C1 segment of cervical spinal cord (tissue), 14 donors: Measurements from ENCODE around the gene E2F2.
"Not testable (repeated sequence)": the region's sequence is repeated elsewhere in the genome, so short reads cannot be mapped to it uniquely, and the experiment has no call there.

Experiments
- DNase-seq, 14 donors: peaks; one replicate each; lab custom pipeline; 2025; lab: John Stamatoyannopoulos, UW

E2F2 gene

DNA sequence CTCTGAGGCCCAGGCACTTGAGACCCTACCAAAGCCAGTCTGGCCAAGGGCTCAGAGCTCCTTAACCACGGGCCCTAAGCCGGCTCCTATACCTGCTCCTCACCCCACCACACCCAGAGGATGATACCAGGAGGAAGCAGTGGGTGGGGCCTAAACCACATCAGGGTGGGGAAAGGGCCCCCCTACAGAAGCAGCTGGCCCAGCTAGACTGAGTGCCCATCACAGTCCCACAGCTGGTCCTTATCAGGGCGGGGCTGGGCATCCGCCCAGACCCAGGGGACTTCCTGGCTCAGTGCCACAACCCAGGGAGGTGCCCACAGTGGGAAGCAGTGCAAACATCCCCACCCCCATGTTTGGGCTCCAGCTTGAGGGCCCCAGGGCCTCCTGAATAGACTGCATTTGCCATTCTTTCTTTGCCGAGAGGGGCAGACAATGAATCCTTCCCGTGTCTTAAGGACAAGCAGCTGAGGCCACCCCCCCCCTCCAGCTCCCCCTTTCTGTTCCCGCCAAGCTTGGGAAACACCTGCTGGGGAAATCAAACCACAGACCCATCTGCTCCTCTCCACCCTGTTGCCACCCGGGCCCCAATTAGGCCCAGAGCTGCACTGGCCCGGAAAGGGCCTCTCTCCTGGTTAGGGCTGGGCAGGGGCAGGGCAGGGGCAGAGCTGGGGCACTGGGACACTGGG, 6.2 kb downstream of the E2F2 start:
- no peak for DNase-seq

DNA sequence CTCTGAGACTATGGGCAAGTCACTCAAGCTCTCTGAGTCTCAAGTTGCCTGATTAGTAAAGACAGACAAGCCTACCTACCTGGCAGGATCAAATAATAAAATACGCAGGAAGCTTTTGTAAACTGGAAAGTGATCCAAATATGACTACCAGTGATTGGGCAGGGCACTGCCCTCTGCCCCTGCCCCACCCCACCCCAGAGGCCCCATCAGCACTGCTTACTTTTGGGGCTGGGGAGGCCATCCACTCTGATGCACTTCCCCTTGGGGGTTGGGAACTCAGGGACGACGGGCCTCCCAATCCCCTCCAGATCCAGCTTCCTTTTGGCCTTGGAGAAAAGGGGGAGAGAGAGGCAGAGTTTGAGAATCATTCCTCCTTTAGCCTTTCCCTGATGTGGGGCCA, 6.9 kb downstream of the E2F2 start:
- no peak for DNase-seq

DNA sequence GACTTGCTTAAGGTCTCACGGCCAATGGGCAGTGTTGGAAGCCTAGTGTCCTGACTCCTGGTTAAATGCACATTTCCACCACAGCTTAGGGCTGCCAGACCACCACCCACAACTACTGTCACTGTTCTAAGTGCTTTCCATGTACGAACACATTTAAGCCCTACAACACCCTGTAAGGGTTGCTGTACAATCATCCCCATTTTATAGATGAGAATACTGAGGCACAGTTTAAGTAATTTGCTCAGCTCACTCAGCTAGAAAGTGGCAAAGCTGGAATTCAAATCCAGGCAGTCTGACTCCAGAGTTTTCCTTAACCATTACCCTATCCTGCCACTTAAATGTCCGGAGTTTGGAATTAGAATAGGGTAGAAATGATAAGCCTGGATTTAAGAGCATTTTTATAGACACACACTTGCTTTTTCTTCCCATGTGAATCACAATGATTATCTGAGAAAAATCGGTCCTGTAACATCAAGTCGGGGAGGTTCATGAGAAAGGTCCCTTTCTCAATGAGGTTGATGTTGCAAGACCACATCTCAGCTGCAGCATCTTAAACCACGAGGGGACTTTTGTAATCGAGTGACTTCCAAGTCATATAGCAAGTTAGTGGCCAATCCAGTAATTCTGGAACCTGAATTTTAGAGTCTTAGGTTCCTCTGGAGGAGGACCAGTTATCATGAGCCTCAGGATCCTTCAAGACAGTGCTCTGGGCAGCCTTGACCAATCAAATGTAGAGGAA, 8.6 kb downstream of the E2F2 start:
- DNase-seq = no peak

DNA sequence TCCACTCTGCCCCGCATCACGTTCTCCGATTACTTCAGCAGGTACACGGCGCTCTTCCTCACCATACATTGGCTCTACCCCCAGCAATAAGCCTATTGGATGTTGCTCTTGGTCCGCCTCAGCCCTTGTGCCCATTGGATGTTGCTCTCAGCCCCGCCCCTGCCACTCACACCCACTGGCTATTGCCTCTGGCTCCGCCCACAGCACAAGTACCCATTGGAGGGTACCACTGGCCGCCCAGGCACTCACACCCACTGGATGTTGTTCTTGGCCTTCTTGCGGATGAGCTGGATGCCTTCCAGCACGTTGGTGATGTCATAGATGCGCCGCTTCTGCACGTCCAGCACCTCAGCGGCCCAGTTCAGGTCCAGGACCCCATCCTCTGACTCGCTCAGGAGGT, 9.4 kb downstream of the E2F2 start:
- DNase-seq = no peak

DNA sequence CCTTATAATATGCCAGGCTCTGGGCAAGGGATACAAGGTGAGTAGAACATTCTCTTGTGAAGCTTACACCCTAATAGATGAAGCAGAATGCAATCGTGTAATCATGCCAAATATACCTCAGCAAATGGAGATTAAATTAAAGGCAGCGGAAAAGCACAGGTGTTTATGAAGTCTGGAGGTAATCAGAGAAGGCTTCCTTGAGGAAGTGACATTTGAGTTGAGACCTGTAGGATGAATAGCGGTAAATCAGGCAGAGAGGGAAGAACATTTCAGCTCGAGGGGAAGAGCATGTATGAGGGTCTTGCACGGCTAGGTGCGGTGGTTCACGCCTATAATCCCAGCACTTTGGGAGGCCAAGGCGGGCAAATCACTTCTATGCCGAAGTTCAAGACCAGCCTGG, 13.5 kb downstream of the E2F2 start:
- no peak for DNase-seq

DNA sequence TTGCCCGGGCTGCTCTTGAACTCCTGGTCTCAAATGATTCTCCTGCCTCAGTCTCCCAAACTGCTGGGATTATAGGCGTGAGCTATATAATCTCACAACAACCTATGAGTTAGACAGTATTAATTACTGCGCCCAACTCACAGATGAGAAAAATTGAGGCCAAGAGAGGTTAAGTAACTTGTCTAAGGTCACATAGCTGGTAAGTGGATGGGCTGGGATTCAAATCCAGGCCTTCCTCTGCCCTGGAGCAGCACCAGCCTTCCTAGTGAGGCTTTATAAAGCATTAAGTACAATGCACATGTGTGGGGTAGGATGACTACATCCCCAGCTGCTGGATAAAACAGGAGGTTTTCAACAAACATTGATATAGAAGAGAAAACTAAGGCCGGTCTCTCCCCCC, 15.1 kb downstream of the E2F2 start:
- no peak for DNase-seq

DNA sequence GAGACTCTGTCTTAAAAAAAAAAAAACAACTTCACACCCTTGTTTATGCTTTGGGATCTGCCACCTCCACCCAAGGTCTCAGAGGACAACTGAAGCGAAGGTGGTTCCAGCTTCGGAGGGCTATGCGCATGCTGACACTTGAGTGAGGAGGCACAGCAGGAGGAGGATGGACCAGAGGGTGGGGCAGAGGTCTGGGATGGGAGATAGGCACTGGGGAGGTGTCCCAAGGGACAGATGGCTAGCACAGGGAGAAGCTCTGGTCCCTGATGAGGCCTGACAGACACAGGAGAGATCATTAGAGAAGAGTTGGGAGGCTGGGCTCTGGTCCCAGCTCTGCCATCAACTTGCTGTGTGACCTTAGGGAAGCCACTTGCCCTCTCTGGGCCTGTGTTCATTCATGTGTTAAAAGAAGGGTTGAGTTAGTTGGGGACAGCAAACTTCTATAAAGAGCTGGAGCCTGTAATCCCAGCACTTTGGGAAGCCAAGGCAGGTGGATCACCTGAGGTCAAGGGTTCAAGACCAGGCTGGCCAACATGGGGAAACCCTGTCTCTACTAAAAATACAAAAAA, 16.8 kb downstream of the E2F2 start:
- no peak for DNase-seq

DNA sequence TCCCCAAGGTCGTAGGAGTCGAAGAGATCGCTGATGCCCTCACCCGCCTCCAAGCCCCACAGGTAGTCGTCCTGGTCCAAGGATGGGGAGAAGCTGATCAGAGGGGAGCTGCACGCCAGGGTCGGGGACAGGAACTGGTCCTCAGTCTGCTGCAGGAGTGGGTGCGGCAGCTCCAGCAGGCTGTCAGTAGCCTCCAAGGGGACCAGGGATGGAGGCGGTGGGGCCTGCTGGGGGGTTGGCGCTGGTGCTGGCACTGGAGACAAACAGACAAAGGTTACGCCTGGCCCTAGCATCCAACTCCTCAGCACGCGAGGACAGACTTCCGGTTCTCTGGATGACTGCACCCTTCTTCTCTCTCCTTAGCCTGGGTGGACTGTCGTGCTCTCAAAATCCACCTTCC, 21.1 kb downstream of the E2F2 start:
- no peak for DNase-seq

DNA sequence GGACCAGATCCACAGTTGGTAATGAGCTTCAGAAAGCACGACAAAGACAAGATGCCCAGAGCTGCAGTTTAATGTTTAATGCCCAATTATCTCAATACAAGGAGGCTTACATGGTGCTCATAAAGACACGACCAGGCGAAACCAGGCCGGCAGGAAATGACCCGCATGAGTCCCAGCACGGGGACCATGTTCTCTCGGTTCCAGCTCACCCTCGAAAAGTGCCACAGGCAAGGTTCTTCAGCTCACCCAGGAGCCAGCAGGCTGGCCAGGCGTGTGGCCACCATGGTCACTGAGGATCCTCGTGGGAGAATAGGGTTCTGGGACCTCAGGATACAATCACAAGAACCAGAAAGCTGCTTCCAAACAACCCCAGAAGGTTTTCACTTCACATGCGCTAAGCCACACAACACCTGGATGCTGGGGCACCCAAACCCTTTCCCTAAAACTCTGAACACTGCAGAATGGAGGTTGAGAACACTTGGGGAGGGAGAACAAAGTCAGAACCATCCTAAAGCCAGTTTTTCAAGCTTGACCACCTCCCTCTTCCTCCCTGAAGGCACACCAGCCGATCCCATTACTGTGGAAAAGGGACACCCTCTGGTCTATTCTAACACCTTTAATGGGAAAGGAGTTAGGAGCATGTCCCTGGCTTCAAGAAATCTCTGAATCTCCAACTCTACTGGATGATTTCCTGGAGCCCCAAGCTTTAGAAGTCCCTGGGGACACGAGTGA, 24.5 kb downstream of the E2F2 start:
- DNase-seq = no peak

DNA sequence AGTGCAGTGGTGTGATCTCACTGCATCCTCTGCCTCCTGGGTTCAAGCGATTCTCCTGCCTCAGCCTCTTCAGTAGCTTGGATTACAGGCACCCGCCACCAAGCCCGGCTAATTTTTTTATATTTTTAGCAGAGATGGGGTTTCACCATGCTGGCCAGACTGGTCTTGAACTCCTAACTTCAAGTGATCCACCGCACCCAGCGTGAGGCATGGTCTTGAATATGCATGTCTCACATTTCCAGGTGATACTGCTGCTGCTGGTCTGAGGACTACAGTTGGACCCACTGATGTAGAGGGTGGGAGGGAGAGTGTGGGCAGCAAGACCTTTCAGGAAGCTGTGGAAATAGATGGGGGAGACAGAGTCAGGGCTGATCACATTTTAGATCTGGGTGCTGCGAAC, 25.2 kb downstream of the E2F2 start:
- DNase-seq = no peak

DNA sequence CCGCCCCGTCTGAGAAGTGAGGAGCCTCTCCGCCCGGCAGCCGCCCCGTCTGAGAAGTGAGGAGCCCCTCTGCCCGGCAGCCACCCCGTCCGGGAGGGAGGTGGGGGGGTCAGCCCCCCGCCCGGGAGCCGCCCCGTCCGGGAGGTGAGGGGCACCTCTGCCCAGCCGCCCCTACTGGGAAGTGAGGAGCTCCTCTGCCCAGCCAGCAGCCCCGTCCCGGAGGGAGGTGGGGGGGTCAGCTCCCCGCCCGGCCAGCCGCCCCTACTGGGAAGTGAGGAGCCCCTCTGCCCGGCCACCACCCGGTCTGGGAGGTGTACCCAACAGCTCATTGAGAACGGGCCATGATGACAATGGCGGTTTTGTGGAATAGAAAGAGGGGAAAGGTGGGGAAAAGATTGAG, 26.9 kb downstream of the E2F2 start:
- not testable (repeated sequence) for DNase-seq

DNA sequence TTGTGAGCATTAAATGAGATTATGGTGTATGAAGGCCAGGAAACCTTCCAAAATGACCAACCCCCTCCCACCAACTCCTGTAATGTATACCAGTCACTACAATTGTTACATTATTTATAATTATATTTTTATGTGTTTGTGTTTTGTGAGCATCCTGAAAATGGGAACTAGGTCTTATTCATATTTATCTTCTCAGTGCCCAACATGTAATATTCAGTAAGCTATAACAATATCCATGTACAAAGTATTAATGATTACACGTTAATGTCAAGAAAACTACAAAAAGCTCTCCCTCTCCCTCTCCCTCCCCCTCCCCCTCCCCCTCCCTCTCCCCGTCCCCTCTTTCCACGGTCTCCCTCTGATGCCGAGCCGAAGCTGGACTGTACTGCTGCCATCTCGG, 28.1 kb downstream of the E2F2 start:
- DNase-seq = no peak

DNA sequence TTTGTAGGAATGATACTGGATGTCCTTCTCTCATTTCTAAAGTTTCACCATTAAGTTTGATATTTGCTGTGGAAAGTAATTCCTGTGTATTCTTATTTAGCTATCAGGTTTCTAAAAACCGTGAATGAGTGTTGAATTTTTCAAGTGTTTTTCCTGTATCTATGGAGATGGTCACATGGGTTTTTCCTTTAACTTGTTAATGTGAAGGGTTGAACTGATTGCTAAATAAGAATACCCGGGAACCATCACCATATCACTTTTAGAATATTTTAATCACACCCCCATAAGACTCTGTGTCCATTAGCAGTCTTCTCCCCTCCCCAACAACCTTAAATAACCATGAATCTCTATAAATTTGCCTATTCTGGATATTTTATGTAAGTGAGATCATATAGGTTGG, 30.6 kb downstream of the E2F2 start:
- DNase-seq = no peak

DNA sequence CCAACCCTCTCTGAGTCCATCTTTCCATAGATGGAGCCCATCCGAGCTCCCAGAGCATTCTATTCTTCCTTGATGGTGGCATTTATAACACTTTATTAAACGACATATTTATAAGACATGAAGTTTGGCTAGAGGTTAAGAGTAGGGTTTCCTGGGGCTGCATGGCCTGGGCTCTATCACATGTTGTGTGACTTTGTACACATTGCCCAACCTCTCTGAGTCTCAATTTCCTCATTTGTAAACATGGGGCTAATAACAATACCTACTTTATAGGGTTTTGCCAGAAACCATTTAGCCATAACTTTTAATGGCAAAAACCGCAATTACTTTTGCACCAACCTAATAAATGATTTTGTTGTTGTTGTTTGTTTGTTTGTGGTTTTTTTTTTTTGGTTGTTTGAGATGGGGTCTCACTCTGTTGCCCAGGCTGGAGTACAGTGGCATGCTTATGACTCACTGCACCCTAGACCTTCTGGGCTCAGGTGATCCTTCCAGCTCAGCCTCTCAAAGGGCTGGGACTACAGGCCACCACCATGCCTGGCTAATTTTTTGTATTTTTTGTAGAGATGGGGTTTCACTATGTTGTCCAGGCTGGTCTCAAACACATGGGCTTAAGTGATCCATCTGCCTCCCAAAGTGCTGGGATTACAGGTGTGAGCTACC, 33.1 kb downstream of the E2F2 start:
- no peak for DNase-seq

DNA sequence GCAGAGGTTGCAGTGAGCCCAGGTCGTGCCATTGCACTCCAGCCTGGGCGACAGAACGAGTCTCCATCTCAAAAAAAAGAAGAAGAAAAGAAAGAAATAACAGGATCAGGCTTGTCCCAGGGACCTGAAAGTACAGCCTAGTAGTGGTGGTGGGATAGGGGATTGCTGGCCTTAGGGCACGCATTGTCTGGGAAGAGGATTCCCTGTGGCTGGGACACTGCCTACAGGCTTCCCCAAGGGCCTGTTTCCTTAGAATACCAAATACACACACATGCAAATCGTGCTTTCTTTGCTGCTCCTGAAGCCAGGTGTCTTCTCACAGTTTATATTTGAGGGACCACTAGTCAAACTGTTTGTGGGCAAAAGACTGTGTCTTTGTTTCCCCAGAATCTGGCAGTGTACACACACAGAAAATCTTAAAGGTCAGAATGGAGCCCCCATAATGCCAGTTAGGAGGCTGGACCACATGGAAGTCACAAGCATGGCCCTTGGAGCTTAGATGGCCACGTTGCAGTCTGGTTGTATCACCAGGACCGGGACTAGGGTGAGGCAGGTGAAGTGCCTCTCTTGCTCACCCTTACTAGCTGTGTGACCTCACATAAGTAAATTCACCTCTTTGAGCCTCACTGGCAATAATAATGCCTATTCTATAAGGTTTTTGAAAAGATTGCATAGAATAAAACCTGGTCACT, 34.4 kb downstream of the E2F2 start:
- DNase-seq = no peak

DNA sequence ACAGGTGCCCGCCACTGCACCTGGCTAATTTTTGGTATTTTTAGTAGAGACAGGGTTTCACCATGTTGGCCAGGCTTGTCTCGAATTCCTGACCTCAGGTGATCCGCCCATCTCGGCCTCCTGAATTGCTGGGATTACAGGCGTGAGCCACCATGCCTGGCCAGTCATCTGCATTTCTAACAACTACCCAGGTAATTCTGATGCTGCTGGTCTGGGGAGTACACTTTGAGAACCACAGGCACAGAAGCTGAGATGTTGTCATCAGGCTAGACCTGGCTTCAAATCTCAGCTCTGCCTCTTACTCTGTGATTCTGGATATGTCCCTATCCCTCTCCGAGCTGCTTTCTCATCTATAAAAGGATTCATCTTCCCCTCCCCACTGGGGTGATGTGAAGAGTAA, 36.2 kb downstream of the E2F2 start:
- DNase-seq = not testable (repeated sequence)

DNA sequence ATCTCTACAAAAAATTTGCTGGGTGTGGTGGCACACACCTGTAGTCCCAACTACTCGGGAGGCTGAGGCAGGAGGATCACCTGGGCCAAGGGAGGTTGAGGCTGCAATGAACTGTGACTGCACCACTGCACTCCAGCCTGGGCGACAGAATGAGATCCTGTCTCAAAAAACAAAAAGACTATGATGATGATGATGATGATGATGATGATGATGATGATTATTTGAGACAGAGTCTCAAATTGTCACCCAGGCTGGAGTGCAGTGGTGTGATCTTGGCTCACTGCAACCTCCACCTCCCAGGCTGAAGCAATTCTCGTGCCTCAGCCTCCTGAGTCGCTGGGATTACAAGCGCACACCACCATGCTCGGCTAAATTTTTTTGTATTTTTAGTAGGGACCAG, 38.3 kb downstream of the E2F2 start:
- not testable (repeated sequence) for DNase-seq

DNA sequence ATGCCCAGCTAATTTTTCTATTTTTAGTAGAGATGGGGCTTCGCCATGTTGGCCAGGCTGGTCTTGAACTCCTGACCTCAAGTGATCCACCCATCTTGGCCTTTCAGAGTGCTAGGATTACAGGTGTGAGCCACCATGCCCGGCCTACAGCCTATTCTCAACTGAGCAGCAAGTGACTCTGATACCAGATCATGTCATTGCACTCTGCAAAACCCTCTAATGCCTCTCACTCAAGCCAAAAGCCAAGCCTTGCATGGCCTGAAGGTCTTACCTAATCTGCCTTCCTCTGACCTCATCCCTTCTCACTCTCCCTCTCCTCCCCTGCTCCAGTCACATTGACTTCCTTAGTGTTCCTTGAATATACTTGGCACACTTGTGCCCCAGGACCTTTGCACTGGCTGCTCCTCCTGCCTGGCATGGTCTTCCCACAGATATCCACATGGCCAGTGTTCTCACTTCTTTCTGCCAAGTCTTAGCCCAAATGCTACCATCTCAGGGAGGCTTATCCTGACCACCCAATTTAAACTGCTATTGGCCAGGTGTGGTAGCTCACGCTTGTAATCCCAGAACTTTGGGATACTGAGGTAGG, 38.8 kb downstream of the E2F2 start:
- DNase-seq = no peak

DNA sequence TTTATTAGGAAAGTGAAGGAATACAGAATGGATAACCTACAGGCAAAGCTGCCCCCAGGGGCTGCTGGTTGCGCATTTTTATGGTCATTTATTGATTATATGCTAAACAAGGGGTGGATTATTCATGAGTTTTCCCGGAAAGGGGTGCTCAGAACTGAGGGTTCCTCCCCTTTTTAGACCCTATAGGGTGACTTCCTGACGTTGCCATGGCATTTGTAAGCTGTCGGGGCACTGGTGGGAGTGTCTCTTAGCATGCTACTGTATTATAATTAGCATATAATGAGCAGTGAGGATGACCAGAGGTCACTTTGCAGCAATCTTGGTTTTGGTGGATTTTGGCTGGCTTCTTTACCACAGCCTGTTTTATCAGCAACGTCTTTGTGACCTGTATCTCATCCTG, 41.2 kb downstream of the E2F2 start:
- no peak for DNase-seq

DNA sequence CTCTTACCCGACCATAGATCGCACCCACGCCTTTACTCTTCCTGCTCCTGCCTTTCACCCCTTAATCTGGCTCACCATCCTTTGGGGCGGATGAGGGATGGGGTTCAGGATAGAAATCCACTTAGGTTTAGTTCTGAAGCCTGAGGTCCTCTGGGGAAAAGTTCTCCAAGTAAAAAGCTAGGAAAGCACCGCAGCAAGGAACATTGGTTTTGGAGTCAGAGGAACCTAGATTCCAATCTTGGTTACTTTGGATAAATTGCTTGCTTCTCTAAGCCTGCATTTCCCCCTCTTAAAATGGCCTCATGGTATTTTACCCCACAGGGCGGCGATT, 46.1 kb downstream of the E2F2 start:
- DNase-seq = no peak
